Ishikawa (cell line): ENCODE measurements around the gene MAPK1IP1L.

Experiments used
- CEBPB ChIP-seq: IDR thresholded peaks from 2 replicates; pipeline ENCODE4 v1.6.1; 2012
- CREB1 ChIP-seq: IDR thresholded peaks from 2 replicates; pipeline ENCODE4 v1.6.1; 2012; ENCODE audit warnings: low read depth
- EGR1 ChIP-seq: IDR thresholded peaks from 2 replicates; pipeline ENCODE4 v1.6.1; 2012
- EP300 ChIP-seq: IDR thresholded peaks from 2 replicates; pipeline ENCODE4 v1.6.1; 2012; ENCODE audit warnings: borderline replicate concordance
- FOXM1 ChIP-seq: IDR thresholded peaks from 2 replicates; pipeline ENCODE4 v1.6.1; 2012; ENCODE audit warnings: low read depth, borderline replicate concordance
- MAX ChIP-seq: IDR thresholded peaks from 2 replicates; pipeline ENCODE4 v1.6.1; 2012
- NFIC ChIP-seq: IDR thresholded peaks from 2 replicates; pipeline ENCODE4 v1.6.1; 2012
- RAD21 ChIP-seq: IDR thresholded peaks from 2 replicates; pipeline ENCODE4 v1.6.1; 2012; ENCODE audit warnings: low read depth
- REST ChIP-seq: IDR thresholded peaks from 2 replicates; pipeline ENCODE4 v1.6.1; 2012; ENCODE audit warnings: low read depth, mild to moderate bottlenecking
- TAF1 ChIP-seq: IDR thresholded peaks from 2 replicates; pipeline ENCODE4 v1.6.1; 2012; ENCODE audit warnings: low read depth, mild to moderate bottlenecking
- TCF12 ChIP-seq: IDR thresholded peaks from 2 replicates; pipeline ENCODE4 v1.6.1; 2012; ENCODE audit warnings: low read depth
- TEAD4 ChIP-seq: IDR thresholded peaks from 2 replicates; pipeline ENCODE4 v1.6.1; 2012
- YY1 ChIP-seq: IDR thresholded peaks from 2 replicates; pipeline ENCODE4 v1.6.1; 2012; ENCODE audit warnings: low read depth
- ZBTB7A ChIP-seq: IDR thresholded peaks from 2 replicates; pipeline ENCODE4 v1.6.1; 2012; ENCODE audit warnings: low read depth
- TF ChIP-seq, protein P1 (sequence below): IDR thresholded peaks from 2 replicates; pipeline ENCODE4 v1.6.1; 2012

Gene MAPK1IP1L

GRCh38 chr14:55051165-55051422 is 353 bp upstream of the MAPK1IP1L start:
- no peak for TF ChIP-seq RAD21
- no peak for TF ChIP-seq CREB1
- TF ChIP-seq TAF1, result no peak
- no peak for TF ChIP-seq EGR1
- TF ChIP-seq CEBPB, result no peak
- no peak for TF ChIP-seq NFIC
- TF ChIP-seq, protein P1, sequence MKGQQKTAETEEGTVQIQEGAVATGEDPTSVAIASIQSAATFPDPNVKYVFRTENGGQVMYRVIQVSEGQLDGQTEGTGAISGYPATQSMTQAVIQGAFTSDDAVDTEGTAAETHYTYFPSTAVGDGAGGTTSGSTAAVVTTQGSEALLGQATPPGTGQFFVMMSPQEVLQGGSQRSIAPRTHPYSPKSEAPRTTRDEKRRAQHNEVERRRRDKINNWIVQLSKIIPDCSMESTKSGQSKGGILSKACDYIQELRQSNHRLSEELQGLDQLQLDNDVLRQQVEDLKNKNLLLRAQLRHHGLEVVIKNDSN, result no peak
- no peak for TF ChIP-seq YY1
- no peak; the same call in 1 of the 2 replicates for TF ChIP-seq FOXM1
- no peak for TF ChIP-seq TEAD4
- no peak for TF ChIP-seq ZBTB7A
- no peak for TF ChIP-seq REST
- no peak for TF ChIP-seq TCF12
- TF ChIP-seq MAX, result no peak; the same call in 1 of the 2 replicates
- no peak for TF ChIP-seq EP300

GRCh38 chr14:55052269-55052930 is 953 bp downstream of the MAPK1IP1L start:
- TF ChIP-seq EP300 (no peak), TCF12 (no peak), YY1 (no peak), NFIC (no peak), ZBTB7A (no peak), CEBPB (no peak), MAX (no peak), TAF1 (no peak), FOXM1 (no peak), EGR1 (no peak), CREB1 (no peak), TEAD4 (no peak), RAD21 (no peak), REST (no peak)
- TF ChIP-seq, protein P1, result no peak

GRCh38 chr14:55053018-55053417 is 1.6 kb downstream of the MAPK1IP1L start:
- no peak for TF ChIP-seq YY1
- no peak for TF ChIP-seq REST
- no peak for TF ChIP-seq CREB1
- TF ChIP-seq TEAD4, result no peak
- no peak for TF ChIP-seq ZBTB7A
- no peak for TF ChIP-seq RAD21
- TF ChIP-seq, protein P1, result no peak

- TF ChIP-seq TCF12 (no peak), RAD21 (no peak), ZBTB7A (no peak), TEAD4 (no peak), CREB1 (no peak), NFIC (no peak), TAF1 (no peak), EGR1 (no peak), CEBPB (no peak), YY1 (no peak), FOXM1 (no peak), MAX (no peak)
- TF ChIP-seq, protein P1, result no peak
Observed at GRCh38 chr14:55053500-55053899, 2.1 kb downstream of the MAPK1IP1L start.
